ENCODE results near the gene SSUH2.

SSUH2 gene

DNA sequence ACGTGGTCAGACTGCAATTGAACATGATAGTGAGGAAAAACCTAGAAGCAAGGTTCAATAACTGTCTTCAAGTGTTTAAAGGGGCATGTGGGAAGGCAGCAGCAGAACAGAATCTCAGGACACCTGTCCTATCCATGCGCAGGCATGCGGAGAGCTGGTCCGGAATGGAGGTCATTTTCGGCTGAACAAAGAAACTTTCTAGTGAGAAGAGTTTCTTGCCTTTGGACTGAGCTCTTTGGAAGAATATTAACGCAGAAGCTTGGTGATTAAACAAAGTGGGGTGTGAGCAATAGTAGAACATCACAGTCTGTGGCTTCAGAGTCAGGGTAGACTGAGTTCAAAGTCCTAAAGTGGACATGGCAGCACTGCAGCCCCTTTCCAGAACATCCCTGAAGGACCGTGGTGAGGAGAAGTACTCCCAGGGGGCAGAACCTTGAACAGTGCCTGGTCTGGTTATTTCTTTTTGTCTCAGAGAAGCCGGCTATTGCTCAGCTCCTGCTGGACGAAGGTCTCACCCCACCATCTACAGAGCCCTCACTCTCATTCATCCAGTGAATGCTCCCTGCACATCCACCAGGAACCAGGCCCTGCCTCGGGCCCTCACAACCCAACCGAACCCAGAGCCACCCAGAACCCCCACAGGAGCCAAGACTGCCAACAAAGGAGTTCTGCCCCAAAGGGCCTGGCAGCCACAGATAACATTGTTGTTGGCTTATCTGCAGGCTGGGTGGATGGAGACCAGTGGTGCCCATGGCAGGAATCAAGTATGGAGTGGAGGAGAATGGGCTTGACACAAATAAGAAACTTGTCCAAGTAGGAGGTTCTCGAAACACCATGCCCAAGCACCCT lies 2.8 kb upstream of the SSUH2 start:
- no peak overlapping the region for H2BK12ac ChIP-seq (ENCODE audit: low read length in 2 of 2)
- peaks cover 4% of the 10 kb centered on the region for H3K4me1 ChIP-seq (ENCODE audit: control insufficient read depth, insufficient read depth, low read depth, low read length)
- no peak overlapping the region for H3K14ac ChIP-seq (ENCODE audit: low read length in 2 of 2)
- no peak overlapping the region for H3K4me2 ChIP-seq (ENCODE audit: low read length, poor library complexity, severe bottlenecking)
- WGBS, result 90% methylated on average over 10 of the region's 12 CpGs
- H2AFZ ChIP-seq (ENCODE audit: low read depth, low read length), result no peak overlapping the region
- no peak overlapping the region for H2AK5ac ChIP-seq (ENCODE audit: low read length, severe bottlenecking)
- peaks cover 43 to 85% of the 10 kb centered on the region in 2 experiments for H3K27me3 ChIP-seq (ENCODE audit: control insufficient read depth in 1 of 2, insufficient read depth in 1 of 2, low read length in 2 of 2)
- H4K91ac ChIP-seq (ENCODE audit: low read length), result no peak overlapping the region
- H2BK5ac ChIP-seq (ENCODE audit: low read depth, low read length, poor library complexity, severe bottlenecking), result no peak overlapping the region
- no peaks in the 10 kb centered on the region for H3K79me1 ChIP-seq (replicated peaks; ENCODE audit: low read length, poor library complexity, severe bottlenecking)
- H2BK15ac ChIP-seq (ENCODE audit: low read depth, poor library complexity, severe bottlenecking), result no peak overlapping the region
- no peaks in the 10 kb centered on the region for H3K9me3 ChIP-seq (ENCODE audit: control insufficient read depth, low read length)
- H2BK120ac ChIP-seq (ENCODE audit: low read depth, low read length), result no peak overlapping the region
- H4K8ac ChIP-seq (ENCODE audit: low read length), result no peak overlapping the region
- no peaks in the 10 kb centered on the region for H3K36me3 ChIP-seq (ENCODE audit: control insufficient read depth in 1 of 2, insufficient read depth in 2 of 2, low read depth in 1 of 2, low read length in 2 of 2)
- H3K9ac ChIP-seq (ENCODE audit: low read length), result no peak overlapping the region
- no peak for DNase-seq
- no peak overlapping the region for H3K23ac ChIP-seq (ENCODE audit: low read length in 2 of 2)
- H3K27ac ChIP-seq (ENCODE audit: low read length, poor library complexity, severe bottlenecking), result no peak overlapping the region
- no peak overlapping the region for H3K18ac ChIP-seq (ENCODE audit: low read depth in 1 of 2, low read length in 2 of 2)
- no peak overlapping the region for H3K4me3 ChIP-seq (ENCODE audit: insufficient read depth in 1 of 2, low read depth in 1 of 2, low read length in 2 of 2)
- H3K4ac ChIP-seq (ENCODE audit: low read depth in 1 of 2, low read length in 2 of 2), result no peak overlapping the region

DNA sequence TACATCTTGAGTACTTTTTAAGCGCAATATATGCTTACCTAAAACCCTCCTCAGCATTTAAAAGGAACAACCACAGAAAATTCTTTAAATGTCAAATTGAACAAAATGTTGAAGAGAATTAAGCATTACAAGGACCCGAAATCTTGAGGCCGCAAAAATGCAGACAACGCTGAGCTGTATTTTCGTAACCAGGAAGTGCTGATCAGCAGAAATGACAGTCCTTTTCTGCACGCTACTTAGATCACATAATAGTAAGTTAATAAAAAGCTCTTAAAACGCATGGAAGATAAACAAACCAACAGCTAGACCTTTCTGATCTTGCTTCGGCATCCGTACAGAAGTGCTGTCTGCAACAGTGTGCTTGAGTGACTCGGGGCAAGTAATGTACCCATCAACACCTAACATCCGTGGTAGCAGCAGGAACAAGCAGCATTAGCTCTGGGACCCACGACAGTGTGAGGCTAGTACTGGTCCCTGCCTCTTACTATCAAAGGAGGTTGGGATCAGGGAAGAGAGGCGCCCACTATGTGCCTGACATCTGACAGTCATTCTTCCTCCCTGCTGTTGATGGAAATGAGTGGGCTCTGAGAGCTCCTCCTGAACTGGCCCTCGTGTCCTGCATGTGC lies 1.8 kb upstream of the SSUH2 start:
- no peaks in the 10 kb centered on the region for H3K36me3 ChIP-seq (ENCODE audit: control insufficient read depth in 1 of 2, insufficient read depth in 2 of 2, low read depth in 1 of 2, low read length in 2 of 2)
- no peak overlapping the region for H3K27ac ChIP-seq (ENCODE audit: low read length, poor library complexity, severe bottlenecking)
- no peaks in the 10 kb centered on the region for H3K9me3 ChIP-seq (ENCODE audit: control insufficient read depth, low read length)
- H3K79me1 ChIP-seq (replicated peaks; ENCODE audit: low read length, poor library complexity, severe bottlenecking), result no peaks in the 10 kb centered on the region
- no peak overlapping the region for H2BK120ac ChIP-seq (ENCODE audit: low read depth, low read length)
- no peak overlapping the region for H4K8ac ChIP-seq (ENCODE audit: low read length)
- H2BK5ac ChIP-seq (ENCODE audit: low read depth, low read length, poor library complexity, severe bottlenecking), result no peak overlapping the region
- no peak for DNase-seq
- H3K4me3 ChIP-seq (ENCODE audit: insufficient read depth in 1 of 2, low read depth in 1 of 2, low read length in 2 of 2), result no peak overlapping the region
- H2BK15ac ChIP-seq (ENCODE audit: low read depth, poor library complexity, severe bottlenecking), result no peak overlapping the region
- H3K4me2 ChIP-seq (ENCODE audit: low read length, poor library complexity, severe bottlenecking), result no peak overlapping the region
- no peak overlapping the region for H3K4ac ChIP-seq (ENCODE audit: low read depth in 1 of 2, low read length in 2 of 2)
- no peak overlapping the region for H2AK5ac ChIP-seq (ENCODE audit: low read length, severe bottlenecking)
- H4K91ac ChIP-seq (ENCODE audit: low read length), result no peak overlapping the region
- peaks cover 4% of the 10 kb centered on the region for H3K4me1 ChIP-seq (ENCODE audit: control insufficient read depth, insufficient read depth, low read depth, low read length)
- no peak overlapping the region for H3K23ac ChIP-seq (ENCODE audit: low read length in 2 of 2)
- no peak overlapping the region for H3K18ac ChIP-seq (ENCODE audit: low read depth in 1 of 2, low read length in 2 of 2)
- H3K14ac ChIP-seq (ENCODE audit: low read length in 2 of 2), result no peak overlapping the region
- peaks cover 42 to 84% of the 10 kb centered on the region in 2 experiments for H3K27me3 ChIP-seq (ENCODE audit: control insufficient read depth in 1 of 2, insufficient read depth in 1 of 2, low read length in 2 of 2)
- no peak overlapping the region for H2AFZ ChIP-seq (ENCODE audit: low read depth, low read length)
- no peak overlapping the region for H3K9ac ChIP-seq (ENCODE audit: low read length)
- H2BK12ac ChIP-seq (ENCODE audit: low read length in 2 of 2), result no peak overlapping the region
- WGBS, result 85% methylated on average over 14 of the region's 14 CpGs

DNA sequence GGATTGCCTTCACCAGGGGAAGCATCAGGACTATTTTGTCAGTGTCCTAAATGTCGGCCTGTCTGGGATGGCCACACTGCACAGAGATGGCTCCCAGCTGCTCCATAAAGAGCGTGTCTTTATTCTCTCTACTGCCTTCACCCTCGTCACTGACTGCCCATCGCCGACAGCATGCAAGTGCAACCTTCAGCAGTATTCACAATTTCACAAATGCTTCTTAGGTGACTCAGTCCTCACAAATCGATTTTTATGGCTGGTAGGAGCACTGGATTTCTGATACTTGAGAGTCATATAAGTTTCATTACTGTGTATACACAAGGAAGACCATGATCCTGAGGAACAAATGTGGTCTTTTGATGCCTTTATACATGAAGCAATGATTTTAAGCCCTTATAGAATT lies 1.1 kb upstream of the SSUH2 start:
- H2BK5ac ChIP-seq (ENCODE audit: low read depth, low read length, poor library complexity, severe bottlenecking), result no peak overlapping the region
- no peak overlapping the region for H3K4me3 ChIP-seq (ENCODE audit: insufficient read depth in 1 of 2, low read depth in 1 of 2, low read length in 2 of 2)
- 73% methylated on average over 6 of the region's 6 CpGs for WGBS
- H2BK12ac ChIP-seq (ENCODE audit: low read length in 2 of 2), result no peak overlapping the region
- H3K4me1 ChIP-seq (ENCODE audit: control insufficient read depth, insufficient read depth, low read depth, low read length), result peaks cover 4% of the 10 kb centered on the region
- H3K23ac ChIP-seq (ENCODE audit: low read length in 2 of 2), result no peak overlapping the region
- no peak overlapping the region for H4K91ac ChIP-seq (ENCODE audit: low read length)
- no peaks in the 10 kb centered on the region for H3K9me3 ChIP-seq (ENCODE audit: control insufficient read depth, low read length)
- H3K27ac ChIP-seq (ENCODE audit: low read length, poor library complexity, severe bottlenecking), result no peak overlapping the region
- no peak overlapping the region for H3K14ac ChIP-seq (ENCODE audit: low read length in 2 of 2)
- H3K4me2 ChIP-seq (ENCODE audit: low read length, poor library complexity, severe bottlenecking), result no peak overlapping the region
- H2AFZ ChIP-seq (ENCODE audit: low read depth, low read length), result no peak overlapping the region
- H3K18ac ChIP-seq (ENCODE audit: low read depth in 1 of 2, low read length in 2 of 2), result no peak overlapping the region
- no peaks in the 10 kb centered on the region for H3K36me3 ChIP-seq (ENCODE audit: control insufficient read depth in 1 of 2, insufficient read depth in 2 of 2, low read depth in 1 of 2, low read length in 2 of 2)
- H3K9ac ChIP-seq (ENCODE audit: low read length), result no peak overlapping the region
- H3K79me1 ChIP-seq (replicated peaks; ENCODE audit: low read length, poor library complexity, severe bottlenecking), result no peaks in the 10 kb centered on the region
- no peak for DNase-seq
- peaks cover 43 to 84% of the 10 kb centered on the region in 2 experiments for H3K27me3 ChIP-seq (ENCODE audit: control insufficient read depth in 1 of 2, insufficient read depth in 1 of 2, low read length in 2 of 2)
- H4K8ac ChIP-seq (ENCODE audit: low read length), result no peak overlapping the region
- no peak overlapping the region for H2AK5ac ChIP-seq (ENCODE audit: low read length, severe bottlenecking)
- no peak overlapping the region for H2BK15ac ChIP-seq (ENCODE audit: low read depth, poor library complexity, severe bottlenecking)
- no peak overlapping the region for H2BK120ac ChIP-seq (ENCODE audit: low read depth, low read length)
- no peak overlapping the region for H3K4ac ChIP-seq (ENCODE audit: low read depth in 1 of 2, low read length in 2 of 2)

DNA sequence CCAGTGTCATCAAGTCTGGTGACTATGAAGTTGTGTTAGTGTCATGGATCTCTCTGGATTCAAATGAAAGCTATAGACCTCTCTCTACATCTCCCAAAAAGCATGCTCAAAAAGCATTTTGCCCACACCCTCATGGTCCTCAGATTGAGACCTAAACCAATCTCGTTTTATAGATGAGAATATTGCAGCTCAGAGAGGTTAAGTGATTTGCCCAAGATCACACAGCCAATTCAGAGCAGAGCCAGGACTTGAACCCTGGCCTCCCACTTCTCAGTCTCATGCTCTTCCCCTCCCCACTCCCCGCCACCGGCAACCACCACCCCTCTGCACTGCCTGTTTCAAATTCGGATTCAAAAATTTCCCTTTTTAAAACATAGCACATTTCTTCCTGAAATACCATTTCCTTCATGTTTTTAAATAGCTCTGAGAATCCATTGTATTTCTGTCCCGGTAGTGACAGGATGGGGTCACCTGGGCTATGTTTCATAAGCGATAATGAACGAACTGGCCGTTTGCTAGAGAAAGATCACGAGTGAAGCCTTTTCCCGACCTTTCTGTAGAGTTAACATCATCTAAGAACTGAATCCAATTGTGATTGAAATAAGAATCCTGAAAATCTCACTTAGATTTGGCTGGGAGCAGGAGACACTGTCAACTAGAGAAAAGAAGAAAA lies 769 bp downstream of the SSUH2 start:
- Histone ChIP-seq H3K4ac (ENCODE audit: low read depth in 1 of 2, low read length in 2 of 2) (no peak overlapping the region), H2BK5ac (ENCODE audit: low read depth, low read length, poor library complexity, severe bottlenecking) (no peak overlapping the region), H2BK120ac (ENCODE audit: low read depth, low read length) (no peak overlapping the region), H3K4me2 (ENCODE audit: low read length, poor library complexity, severe bottlenecking) (no peak overlapping the region), H2AK5ac (ENCODE audit: low read length, severe bottlenecking) (no peak overlapping the region), H3K9me3 (ENCODE audit: control insufficient read depth, low read length) (no peaks in the 10 kb centered on the region), H3K23ac (ENCODE audit: low read length in 2 of 2) (no peak overlapping the region), H3K79me1 (replicated peaks; ENCODE audit: low read length, poor library complexity, severe bottlenecking) (no peaks in the 10 kb centered on the region), H3K4me3 (ENCODE audit: insufficient read depth in 1 of 2, low read depth in 1 of 2, low read length in 2 of 2) (no peak overlapping the region), H4K91ac (ENCODE audit: low read length) (no peak overlapping the region), H3K4me1 (ENCODE audit: control insufficient read depth, insufficient read depth, low read depth, low read length) (peaks cover 4% of the 10 kb centered on the region), H3K14ac (ENCODE audit: low read length in 2 of 2) (no peak overlapping the region), H3K9ac (ENCODE audit: low read length) (no peak overlapping the region), H2AFZ (ENCODE audit: low read depth, low read length) (no peak overlapping the region), H4K8ac (ENCODE audit: low read length) (no peak overlapping the region), H3K36me3 (ENCODE audit: control insufficient read depth in 1 of 2, insufficient read depth in 2 of 2, low read depth in 1 of 2, low read length in 2 of 2) (no peaks in the 10 kb centered on the region), H3K27ac (ENCODE audit: low read length, poor library complexity, severe bottlenecking) (no peak overlapping the region), H3K27me3 (ENCODE audit: control insufficient read depth in 1 of 2, insufficient read depth in 1 of 2, low read length in 2 of 2) (peaks cover 37 to 85% of the 10 kb centered on the region in 2 experiments), H2BK15ac (ENCODE audit: low read depth, poor library complexity, severe bottlenecking) (no peak overlapping the region), H2BK12ac (ENCODE audit: low read length in 2 of 2) (no peak overlapping the region), H3K18ac (ENCODE audit: low read depth in 1 of 2, low read length in 2 of 2) (no peak overlapping the region)
- WGBS, result 90% methylated on average over 8 of the region's 10 CpGs
- DNase-seq, result no peak

Measured in mesenchymal stem cell (in vitro differentiated cells and primary cell).